Ishikawa (cell line): ENCODE measurements around the gene MACROD2.

ENCODE experiments used
- CEBPB ChIP-seq: IDR thresholded peaks from 2 replicates; pipeline ENCODE4 v1.6.1; 2012
- CREB1 ChIP-seq: IDR thresholded peaks from 2 replicates; pipeline ENCODE4 v1.6.1; 2012; ENCODE audit warnings: low read depth
- EGR1 ChIP-seq: IDR thresholded peaks from 2 replicates; pipeline ENCODE4 v1.6.1; 2012
- EP300 ChIP-seq: IDR thresholded peaks from 2 replicates; pipeline ENCODE4 v1.6.1; 2012; ENCODE audit warnings: borderline replicate concordance
- FOXM1 ChIP-seq: IDR thresholded peaks from 2 replicates; pipeline ENCODE4 v1.6.1; 2012; ENCODE audit warnings: low read depth, borderline replicate concordance
- MAX ChIP-seq: IDR thresholded peaks from 2 replicates; pipeline ENCODE4 v1.6.1; 2012
- NFIC ChIP-seq: IDR thresholded peaks from 2 replicates; pipeline ENCODE4 v1.6.1; 2012
- RAD21 ChIP-seq: IDR thresholded peaks from 2 replicates; pipeline ENCODE4 v1.6.1; 2012; ENCODE audit warnings: low read depth
- REST ChIP-seq: IDR thresholded peaks from 2 replicates; pipeline ENCODE4 v1.6.1; 2012; ENCODE audit warnings: low read depth, mild to moderate bottlenecking
- TAF1 ChIP-seq: IDR thresholded peaks from 2 replicates; pipeline ENCODE4 v1.6.1; 2012; ENCODE audit warnings: low read depth, mild to moderate bottlenecking
- TCF12 ChIP-seq: IDR thresholded peaks from 2 replicates; pipeline ENCODE4 v1.6.1; 2012; ENCODE audit warnings: low read depth
- TEAD4 ChIP-seq: IDR thresholded peaks from 2 replicates; pipeline ENCODE4 v1.6.1; 2012
- USF1 ChIP-seq: IDR thresholded peaks from 2 replicates; pipeline ENCODE4 v1.6.1; 2012
- YY1 ChIP-seq: IDR thresholded peaks from 2 replicates; pipeline ENCODE4 v1.6.1; 2012; ENCODE audit warnings: low read depth
- ZBTB7A ChIP-seq: IDR thresholded peaks from 2 replicates; pipeline ENCODE4 v1.6.1; 2012; ENCODE audit warnings: low read depth

Gene MACROD2

GRCh38 chr20:15742087-15742486, 1746.8 kb downstream of the MACROD2 start:
- no peak for TF ChIP-seq USF1
- TF ChIP-seq EGR1, result no peak
- TF ChIP-seq EP300, result no peak
- no peak for TF ChIP-seq TAF1

- TF ChIP-seq FOXM1 (no peak), EP300 (no peak), REST (no peak), NFIC (no peak), TCF12 (no peak), RAD21 (no peak), CEBPB (no peak), CREB1 (no peak), YY1 (no peak), ZBTB7A (no peak), MAX (no peak), EGR1 (no peak), USF1 (no peak), TEAD4 (no peak), TAF1 (no peak)
Observed at GRCh38 chr20:15742627-15743026, 1747.3 kb downstream of the MACROD2 start.

- no peak for TF ChIP-seq FOXM1
Observed at GRCh38 chr20:15756002-15756753, 1760.9 kb downstream of the MACROD2 start.

GRCh38 chr20:15756754-15757115, 1761.4 kb downstream of the MACROD2 start:
- TF ChIP-seq TCF12 (no peak), MAX (no peak), USF1 (no peak), TEAD4 (no peak), CREB1 (no peak), RAD21 (no peak)

- TF ChIP-seq EGR1, result no peak
- TF ChIP-seq REST, result no peak
- no peak for TF ChIP-seq CREB1
- TF ChIP-seq ZBTB7A, result no peak
- TF ChIP-seq USF1, result no peak
- TF ChIP-seq RAD21, result no peak
- no peak for TF ChIP-seq CEBPB
- TF ChIP-seq MAX, result no peak
- no peak for TF ChIP-seq TAF1
- no peak for TF ChIP-seq TEAD4
- TF ChIP-seq TCF12, result no peak
- TF ChIP-seq FOXM1, result no peak
- no peak for TF ChIP-seq YY1
- no peak for TF ChIP-seq NFIC
- TF ChIP-seq EP300, result no peak
Observed at GRCh38 chr20:15759594-15759993, 1764.3 kb downstream of the MACROD2 start.
